NK-92 treated with Interleukin-12 subunit alpha and Interleukin-12 subunit beta, amount 100 ng/mL, for 24 hours (cell line): ENCODE measurements around the gene TREH.
"Not testable (repeated sequence)": the region's sequence is repeated elsewhere in the genome, so short reads cannot be mapped to it uniquely, and the experiment has no call there.

Experiments
- DNase-seq: peaks from one replicate; lab custom pipeline; 2025; lab: John Stamatoyannopoulos, UW

The TREH gene

DNA sequence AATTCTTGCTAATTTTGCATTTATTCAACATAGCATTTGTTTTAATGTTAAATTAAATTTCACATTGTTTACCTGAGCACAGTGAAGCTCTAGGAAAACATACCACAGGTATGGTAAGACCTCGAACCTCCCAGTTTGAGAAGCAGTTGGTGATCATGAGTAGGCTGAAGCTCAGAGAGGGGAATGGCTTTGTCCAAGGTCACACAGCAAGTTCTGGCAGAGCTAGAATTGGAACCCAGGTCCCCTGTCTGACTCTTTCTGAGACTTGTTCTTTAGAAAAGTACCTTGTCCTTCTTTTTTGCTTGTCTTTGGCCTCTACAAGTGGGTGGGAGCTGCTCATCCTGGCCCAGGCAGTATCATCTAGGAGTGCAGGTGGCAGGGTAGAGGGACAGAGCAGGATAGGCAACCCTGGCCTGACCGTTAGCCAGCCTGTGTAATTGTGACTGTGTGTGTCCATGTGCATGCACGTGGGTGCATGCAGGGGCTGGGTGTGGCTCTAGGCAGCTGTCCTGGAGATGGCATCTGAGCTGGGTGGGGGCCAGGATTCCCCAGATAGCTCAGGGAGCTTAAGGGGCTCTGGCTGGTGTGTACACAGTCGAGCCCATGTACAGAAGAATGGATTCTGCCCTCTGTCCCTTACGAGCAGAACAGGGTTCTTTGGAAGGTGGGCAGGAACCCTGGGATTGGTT, 50.4 kb downstream of the TREH start:
- DNase-seq, result no peak

DNA sequence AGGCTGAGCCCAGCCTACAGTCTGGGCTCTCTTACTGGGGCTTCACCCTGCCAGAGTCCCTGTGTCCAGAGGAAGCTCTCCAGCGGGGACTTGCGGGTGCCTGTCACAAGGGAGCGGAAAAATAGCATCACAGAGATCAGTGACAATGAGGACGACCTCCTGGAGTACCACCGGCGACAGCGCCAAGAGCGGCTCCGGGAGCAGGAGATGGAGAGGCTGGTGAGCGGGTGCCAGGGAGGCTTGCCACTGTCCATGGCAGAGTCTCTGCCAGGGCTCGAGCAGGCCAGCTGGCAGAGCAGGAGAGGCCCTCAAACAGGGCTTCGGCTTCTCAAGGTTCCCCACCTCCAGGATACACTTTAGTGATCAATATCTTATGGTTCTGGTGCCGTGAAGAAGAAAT, 51.0 kb downstream of the TREH start:
- no peak for DNase-seq

GRCh38 chr11:118628031-118628430, 51.4 kb downstream of the TREH start:
- DNase-seq, result no peak

DNA sequence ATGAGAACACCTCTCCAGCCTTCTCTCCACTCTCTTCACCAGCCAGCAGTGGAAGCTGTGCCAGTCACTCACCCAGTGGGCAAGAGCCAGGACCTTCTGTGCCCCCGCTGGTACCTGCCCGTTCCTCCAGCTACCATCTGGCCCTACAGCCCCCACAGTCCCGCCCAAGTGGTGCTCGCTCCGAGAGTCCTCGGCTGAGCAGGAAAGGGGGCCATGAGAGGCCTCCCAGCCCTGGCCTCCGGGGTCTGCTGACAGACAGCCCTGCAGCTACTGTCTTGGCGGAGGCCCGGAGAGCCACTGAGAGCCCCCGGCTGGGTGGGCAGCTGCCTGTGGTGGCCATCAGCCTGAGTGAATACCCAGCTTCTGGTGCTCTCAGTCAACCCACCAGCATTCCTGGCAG, 51.9 kb downstream of the TREH start:
- no peak for DNase-seq

DNA sequence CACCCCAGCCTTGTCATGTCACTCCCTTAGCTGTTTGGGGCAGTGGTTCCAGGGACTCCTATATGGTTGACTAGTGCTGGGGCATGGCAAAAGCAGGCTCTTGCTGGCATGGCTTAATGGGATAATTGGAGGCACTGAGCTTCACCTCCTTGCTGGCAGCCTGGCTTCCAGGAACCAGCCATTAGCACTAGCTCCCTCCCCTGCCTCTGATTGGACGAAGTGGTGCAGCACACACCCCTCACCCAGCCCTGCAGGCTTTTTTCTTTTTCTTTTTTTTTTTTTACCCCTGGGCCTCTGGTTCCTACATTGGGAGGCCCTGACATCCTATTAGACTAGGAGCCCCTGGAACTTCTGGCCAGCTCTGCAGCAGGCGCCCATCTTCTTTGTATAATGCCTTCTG, 53.5 kb downstream of the TREH start:
- no peak for DNase-seq

DNA sequence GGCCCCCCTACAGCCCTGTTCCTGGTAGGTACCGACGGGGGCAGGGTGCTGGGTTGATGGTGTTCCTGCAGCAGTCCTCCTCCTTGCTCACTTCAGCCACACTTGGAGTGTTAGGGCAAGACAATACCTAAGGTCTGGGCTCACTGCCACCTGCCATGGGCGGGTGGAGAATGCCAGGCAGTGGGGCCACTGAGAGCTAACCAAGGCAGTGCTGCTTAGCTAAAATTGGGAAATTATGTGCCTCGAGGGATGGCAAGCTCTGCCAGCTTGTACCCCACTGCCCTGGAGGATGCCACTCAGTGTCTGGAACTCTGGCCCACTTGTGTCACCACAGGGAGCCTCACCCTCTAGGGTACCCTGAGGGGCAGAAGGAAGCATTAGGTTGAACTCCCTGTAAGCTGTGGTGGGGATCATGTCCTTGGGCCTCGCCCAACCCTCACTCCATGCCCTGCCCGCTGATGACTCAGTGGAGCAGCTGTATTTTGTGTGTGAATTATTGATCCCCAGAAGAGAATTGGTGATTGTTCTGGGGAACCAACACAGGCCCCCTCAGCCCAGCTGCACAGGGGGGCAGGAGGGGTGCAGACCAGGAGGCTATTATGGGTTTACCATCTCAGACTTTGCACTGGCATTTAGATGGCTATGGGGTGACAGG, 54.3 kb downstream of the TREH start:
- no peak for DNase-seq

- no peak for DNase-seq
Measured at GRCh38 chr11:118623269-118623655, 56.2 kb downstream of the TREH start.

DNA sequence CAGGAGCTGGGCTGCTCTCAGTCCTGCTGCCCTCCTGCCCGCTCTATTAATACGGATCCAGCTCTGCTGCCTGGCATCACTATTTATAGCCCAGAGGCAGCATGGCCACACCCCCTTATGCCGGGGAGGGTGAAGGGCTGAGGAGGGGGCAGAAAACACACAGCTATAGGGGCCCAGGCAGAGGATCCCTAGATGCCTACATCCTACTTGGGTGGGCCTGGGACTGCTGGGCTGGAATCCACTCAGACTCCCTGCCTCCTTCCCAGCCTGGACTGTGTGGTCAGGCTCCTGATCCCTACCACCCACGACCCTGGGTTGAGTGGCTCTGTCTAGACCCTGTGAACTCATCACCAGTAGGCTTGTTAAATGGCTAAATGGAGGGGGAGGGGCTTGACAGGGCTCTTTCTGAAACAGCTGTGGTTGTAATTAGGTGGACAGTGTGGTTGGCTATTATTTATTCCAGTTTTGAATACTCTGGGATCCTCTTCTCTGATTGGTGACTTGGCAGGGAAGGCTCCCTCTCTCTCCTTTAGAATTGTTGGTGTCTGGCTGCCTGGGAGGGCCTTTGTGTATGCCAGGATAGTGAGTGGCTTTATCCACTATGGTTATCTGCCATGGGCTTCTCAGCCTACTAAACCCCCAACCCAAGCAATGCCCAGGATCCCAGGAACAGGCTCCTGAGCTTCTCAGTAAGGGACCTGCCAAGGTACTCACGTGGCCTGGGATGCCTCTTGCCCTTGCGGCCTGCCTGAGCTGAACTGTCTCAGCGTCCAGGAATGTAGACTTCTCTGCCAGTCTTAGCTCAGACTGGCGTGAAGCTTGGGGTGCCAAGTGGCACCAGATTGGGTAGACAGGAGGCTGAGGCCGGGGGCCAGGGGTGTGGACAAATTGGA, 56.8 kb downstream of the TREH start:
- no peak for DNase-seq

DNA sequence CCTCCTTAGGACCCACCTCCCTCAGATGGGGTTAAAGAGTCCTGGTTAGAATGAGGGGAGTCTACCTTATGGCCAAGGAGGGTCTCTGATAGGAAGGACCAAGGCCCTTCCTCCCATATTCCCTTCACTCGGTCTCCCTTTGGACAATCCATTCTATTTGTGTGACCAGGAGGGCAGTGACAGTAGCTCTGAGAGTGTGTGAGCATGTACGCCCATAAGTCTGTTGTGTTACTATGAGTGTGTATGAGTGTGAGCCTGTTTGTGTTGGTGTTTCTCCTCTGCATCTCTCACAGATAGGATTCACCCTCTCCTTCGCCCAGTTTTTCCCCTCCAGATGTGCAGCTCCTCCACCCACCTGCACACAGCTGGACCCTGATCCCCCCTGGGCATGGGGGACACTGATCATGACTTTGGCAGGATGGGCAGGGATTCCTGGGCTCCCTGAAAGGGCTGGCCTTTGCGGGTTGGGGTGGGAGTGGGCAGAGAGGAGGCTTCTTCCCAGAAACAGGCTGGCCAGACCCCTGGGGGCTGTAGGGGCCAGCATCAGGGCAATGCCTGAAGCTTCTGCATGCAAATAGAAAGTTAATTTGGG, 57.6 kb downstream of the TREH start:
- no peak for DNase-seq

DNA sequence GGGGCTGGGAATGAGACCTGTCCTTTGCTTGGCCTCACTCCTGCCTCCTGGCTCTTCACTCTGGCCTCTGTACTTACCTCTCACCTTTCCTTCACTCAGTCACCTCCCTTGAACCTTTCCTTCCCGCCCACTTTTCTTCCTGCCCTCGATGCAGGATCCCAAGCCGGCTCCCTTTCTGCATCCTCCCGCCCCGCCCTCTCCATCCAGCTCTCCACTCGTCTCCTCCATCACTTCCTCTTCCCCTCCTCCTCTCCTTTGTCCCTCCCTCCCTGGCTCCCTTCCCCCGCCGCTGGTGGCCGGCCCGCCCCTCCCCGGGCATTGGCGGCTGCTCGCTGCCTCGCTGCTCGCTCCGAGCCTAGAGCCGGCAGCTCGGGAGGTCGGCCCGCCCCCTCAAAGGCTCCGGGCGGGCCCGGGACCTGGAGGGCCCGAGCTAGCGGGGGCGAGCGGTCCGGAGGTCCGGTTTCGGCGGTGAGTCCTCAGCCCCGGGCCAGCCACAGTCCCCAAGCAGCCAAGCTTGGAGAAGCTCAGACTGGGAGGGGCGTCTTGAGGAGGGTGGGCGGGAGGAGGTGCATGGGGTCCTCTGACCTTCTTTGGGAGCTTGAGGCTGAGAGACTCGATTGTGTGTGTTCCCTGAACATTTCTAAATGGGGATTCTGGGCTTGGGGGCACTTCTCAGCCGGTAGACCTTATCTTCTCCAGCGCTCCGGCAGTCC, 58.2 kb downstream of the TREH start:
- no peak for DNase-seq

- no peak for DNase-seq
Measured at GRCh38 chr11:118620529-118621070, 58.9 kb downstream of the TREH start.

DNA sequence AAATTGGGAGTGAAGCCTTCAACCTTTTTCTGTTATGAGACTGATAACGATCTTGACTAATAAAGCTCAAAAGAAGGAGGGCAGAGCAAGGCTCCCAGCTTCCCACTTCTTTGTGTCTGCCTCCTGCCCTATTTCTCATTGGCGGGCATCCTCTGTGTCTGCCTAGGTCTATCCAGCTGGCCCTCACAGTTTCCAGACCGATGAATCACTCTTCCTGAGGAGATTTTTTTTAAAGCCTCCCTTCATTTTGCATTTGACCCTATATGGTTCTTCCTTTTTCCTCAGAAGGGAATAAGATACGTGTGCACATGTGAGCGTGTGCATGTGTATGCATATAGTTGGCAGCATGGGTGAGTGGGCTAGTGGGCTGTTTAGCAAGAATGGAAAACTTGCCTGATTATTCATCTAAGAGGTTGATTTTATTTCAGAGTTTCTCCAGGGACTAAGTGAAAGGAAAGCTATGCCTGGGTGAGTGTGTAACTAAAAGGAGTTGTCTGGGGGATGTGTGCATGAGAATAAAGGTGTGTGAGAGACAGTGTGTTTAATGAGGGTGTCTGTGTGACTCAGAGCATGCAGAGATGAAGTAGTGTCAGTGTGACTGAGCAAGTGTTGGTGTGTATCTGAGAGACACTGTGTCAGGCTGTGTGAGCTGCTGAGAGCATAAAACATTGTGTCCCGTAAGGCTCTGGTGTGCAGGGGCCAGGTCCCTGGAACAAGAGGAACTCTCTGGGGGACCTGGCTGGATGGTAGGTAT, 59.8 kb downstream of the TREH start:
- no peak for DNase-seq

DNA sequence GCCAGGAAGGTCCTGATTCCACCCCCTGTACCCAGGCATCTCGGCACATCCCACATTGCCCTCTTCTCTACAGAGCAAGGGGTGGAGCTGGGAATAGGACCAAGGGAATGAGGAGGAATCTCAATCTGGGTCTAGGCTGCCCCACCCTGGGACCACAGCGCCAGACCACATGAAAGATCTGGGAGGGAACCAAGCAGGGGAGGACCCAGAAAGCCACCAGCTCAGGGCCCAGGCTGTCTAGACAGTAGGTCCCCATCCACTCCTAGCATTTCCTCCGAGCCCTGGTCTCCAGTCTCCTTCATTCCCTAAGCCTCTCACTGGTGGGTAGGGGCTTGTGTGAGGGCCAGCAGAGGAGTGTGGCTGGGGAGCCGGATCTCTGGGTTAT, 60.5 kb downstream of the TREH start:
- DNase-seq, result no peak

DNA sequence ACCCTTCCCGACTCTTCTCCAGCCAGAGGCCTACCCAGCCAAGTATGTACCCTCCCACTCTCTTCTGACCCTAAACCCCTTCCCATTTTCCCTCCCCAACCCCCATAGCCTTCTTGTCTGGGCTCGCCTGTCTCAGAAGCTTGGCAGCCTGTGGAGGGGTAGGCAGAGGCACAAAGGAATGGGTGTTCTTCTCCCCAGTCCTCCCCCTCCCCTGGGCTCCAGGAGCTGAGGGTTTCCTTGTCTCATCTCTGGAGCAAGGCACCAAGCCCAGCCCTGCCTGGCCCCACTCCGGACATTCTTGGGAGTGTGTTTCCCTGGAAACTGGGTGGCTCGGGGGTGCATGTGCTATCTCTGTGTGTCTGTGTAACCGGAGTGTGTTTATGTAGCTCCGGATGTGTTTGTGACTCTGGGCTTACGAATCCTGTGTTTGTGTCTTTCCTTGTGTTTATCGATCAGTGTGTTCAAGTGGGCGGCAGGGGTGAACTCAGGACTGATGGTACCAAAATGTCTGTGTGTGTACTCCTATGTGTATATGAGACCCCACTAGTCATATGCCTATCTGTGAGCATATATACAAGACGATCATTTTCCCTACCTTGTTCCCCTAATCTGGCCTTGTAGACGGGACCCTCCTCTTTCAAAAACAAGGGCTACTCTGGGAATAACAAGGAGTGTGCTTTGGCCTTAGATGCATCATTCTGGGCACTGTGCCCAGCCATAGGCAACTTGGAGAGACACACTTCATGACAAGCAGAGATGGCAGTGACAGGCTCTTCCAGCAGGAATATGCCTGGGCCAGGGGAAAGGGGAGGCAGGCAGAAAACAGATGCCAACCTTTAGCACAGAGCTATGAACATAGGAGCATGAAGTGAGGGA, 61.1 kb downstream of the TREH start:
- no peak for DNase-seq

GRCh38 chr11:118615976-118616371, 63.5 kb downstream of the TREH start:
- DNase-seq, result no peak

DNA sequence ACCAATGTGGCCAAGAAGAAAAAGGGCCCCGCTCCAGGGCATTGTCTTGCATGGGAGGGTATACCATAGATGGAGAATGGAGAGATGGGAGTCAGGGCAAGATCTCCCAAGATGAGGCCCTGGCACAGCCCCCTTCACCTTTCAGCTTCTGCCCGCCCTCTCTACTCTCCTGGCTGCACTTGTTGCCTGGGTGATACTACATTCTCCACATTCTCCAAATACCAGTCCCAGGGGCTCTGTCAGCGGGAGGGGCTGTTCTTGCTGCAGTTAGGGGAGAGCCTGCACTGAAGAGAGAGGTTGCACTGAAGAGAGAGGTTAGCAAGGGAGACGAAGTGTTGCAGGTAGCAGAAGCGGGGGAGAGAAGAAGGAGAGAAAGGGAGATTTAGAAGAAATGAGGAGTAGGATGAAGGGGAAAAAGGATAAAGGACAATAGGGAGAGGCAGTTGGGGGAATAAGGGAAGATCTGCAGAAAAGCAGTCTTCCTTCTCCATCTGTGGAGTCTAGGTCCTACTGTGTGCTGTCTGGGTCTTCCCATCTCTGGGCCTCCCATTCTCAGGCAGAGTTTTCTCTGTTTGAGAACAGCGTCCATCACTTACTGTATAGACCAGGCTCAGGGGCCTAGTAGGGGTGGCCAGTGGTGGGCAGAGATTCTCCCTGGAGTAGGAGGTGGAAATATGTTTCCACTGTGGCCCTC, 64.0 kb downstream of the TREH start:
- DNase-seq, result no peak

GRCh38 chr11:118614511-118614910, 64.9 kb downstream of the TREH start:
- DNase-seq, result no peak

DNA sequence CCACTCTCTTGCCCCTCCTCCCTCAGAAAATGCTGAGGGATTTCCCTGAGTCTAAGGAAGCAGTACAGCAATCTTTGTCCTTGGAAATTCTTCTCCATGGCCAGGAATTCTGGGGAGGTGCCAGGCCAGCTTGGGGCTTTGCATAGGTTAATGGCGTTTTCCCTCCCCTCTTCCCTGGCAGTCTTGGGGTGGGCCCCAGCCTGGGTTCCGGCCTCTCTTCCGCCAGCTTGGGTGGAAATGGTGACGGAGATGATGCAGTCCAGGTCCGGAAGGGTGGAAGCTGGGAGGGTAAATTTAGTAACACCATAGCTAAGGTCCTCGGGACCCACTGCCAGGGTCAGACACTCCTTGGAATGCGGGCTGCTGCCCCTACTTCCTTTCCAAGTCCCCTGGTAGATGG, 67.1 kb downstream of the TREH start:
- no peak for DNase-seq

DNA sequence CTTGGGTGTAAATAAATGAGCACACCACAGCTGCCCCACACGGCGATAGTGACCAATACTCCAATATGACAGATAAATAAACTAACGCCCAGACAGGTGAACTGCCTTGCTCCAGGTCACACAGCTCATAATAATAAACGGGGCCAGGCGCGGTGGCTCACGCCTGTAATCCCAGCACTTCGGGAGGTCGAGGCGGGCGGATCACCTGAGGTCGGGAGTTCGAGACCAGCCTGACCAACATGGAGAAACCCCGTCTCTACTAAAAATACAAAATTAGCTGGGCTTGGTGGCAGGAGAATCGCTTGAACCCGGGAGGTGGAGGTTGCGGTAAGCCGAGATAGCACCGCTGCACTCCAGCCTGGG, 68.0 kb downstream of the TREH start:
- not testable (repeated sequence) for DNase-seq
